ENCODE measurements around the gene ALDH1A3. TPM values are rescaled to one million over a fixed set of nuclear protein-coding genes. Genes with fewer than 3 reads are reported as not detected.

The ALDH1A3 gene
- polyA plus RNA-seq, 1 of the 3 experiments (the other 2 are of a cell fraction): 4.4 TPM

DNA sequence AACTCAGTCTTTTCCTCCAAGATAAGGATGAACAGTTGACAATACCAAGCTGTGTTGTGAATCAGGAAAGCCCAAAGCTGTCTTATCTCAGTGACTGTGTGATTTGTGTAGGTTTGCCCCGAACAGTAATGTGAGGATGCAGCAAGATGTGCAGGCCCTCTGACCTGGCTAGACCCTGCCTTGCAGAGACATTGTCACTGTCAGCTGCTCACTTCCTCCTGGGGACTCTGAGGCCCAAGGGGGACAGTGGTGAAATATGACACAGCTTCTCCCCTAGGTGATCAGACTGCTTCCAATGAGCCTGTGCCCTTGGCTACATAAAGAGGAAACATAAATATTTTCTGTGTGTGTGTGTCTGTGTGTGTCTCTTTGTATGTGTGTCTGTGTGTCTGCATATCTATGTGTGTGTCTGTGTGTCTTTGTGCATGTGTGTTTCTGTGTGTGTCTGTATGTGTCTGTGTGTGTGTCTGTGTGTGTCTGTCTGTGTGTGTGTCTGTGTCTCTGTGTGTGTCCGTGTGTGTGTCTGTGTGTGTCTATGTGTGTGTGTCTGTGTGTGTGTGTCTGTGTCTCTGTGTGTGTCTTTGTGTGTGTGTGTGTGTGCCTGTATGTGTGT lies 61.2 kb downstream of the ALDH1A3 start:
- Histone ChIP-seq H3K4me3 (ENCODE audit: low read depth in 2 of 2, low read length in 1 of 2) (no peak overlapping the region), H3K79me2 (ENCODE audit: insufficient read depth) (no peaks in the 10 kb centered on the region), H3K9me2 (no peaks in the 10 kb centered on the region), H4K20me1 (ENCODE audit: insufficient read depth) (no peaks in the 10 kb centered on the region), H3F3A (replicated peaks; ENCODE audit: insufficient read depth) (no peaks in the 10 kb centered on the region), H2AFZ (ENCODE audit: low read depth) (no peak overlapping the region), H3K4me2 (no peak overlapping the region), H3K27me3 (ENCODE audit: insufficient read depth) (no peaks in the 10 kb centered on the region), H3K27ac (ENCODE audit: low read depth in 2 of 2, low read length in 1 of 2) (no peak overlapping the region), H3K36me3 (replicated peaks in 1 of 2; ENCODE audit: control insufficient read depth in 1 of 2, insufficient read depth in 2 of 2, low read length in 1 of 2) (no peaks in the 10 kb centered on the region), H3K9me3 (no peaks in the 10 kb centered on the region), H3K4me1 (ENCODE audit: control insufficient read depth in 1 of 2, insufficient read depth in 2 of 2, low read depth in 1 of 2, low read length in 1 of 2) (peaks cover 0 to 7% of the 10 kb centered on the region in 2 experiments; a peak in 2 of 4 replicates), H3K9ac (no peak overlapping the region)
- DNase-seq: no peak
- 75% methylated on average over 2 of the region's 2 CpGs for WGBS (ENCODE audit: low lambda C conversion rate)
- TF ChIP-seq, protein P1, sequence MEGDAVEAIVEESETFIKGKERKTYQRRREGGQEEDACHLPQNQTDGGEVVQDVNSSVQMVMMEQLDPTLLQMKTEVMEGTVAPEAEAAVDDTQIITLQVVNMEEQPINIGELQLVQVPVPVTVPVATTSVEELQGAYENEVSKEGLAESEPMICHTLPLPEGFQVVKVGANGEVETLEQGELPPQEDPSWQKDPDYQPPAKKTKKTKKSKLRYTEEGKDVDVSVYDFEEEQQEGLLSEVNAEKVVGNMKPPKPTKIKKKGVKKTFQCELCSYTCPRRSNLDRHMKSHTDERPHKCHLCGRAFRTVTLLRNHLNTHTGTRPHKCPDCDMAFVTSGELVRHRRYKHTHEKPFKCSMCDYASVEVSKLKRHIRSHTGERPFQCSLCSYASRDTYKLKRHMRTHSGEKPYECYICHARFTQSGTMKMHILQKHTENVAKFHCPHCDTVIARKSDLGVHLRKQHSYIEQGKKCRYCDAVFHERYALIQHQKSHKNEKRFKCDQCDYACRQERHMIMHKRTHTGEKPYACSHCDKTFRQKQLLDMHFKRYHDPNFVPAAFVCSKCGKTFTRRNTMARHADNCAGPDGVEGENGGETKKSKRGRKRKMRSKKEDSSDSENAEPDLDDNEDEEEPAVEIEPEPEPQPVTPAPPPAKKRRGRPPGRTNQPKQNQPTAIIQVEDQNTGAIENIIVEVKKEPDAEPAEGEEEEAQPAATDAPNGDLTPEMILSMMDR (IDR thresholded peaks at IDR 0.05): no peak
- TF ChIP-seq FOXJ3 (CRISPR knock-in tag; IDR thresholded peaks at IDR 0.05) (no peak), GABPA (IDR thresholded peaks at IDR 0.05; ENCODE audit: low read depth) (no peak), EZH2phosphoT487 (IDR thresholded peaks at IDR 0.05; ENCODE audit: borderline replicate concordance, low read depth) (no peak), FOSL2 (IDR thresholded peaks at IDR 0.05; ENCODE audit: borderline replicate concordance, low read depth) (no peak), RCOR1 (IDR thresholded peaks at IDR 0.05; ENCODE audit: low read length) (no peak), RFX5 (IDR thresholded peaks at IDR 0.05; ENCODE audit: low read length) (no peak), GATA2 (CRISPR knock-in tag; IDR thresholded peaks at IDR 0.05) (no peak), SMC3 (IDR thresholded peaks at IDR 0.05; ENCODE audit: low read depth, low read length) (no peak), EP300 (IDR thresholded peaks at IDR 0.05; ENCODE audit: borderline replicate concordance in 1 of 2, low read depth in 1 of 2, low read length in 1 of 2) (no peak), CHD2 (IDR thresholded peaks at IDR 0.05; ENCODE audit: low read length, partially characterized antibody) (no peak), POLR2AphosphoS5 (IDR thresholded peaks at IDR 0.05; ENCODE audit: low read depth, low read length) (no peak), MEF2A (IDR thresholded peaks at IDR 0.05; ENCODE audit: borderline replicate concordance, low read depth) (no peak), JUND (IDR thresholded peaks at IDR 0.05) (no peak)
- TF ChIP-seq, protein P2, sequence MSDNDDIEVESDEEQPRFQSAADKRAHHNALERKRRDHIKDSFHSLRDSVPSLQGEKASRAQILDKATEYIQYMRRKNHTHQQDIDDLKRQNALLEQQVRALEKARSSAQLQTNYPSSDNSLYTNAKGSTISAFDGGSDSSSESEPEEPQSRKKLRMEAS (IDR thresholded peaks at IDR 0.05; ENCODE audit: low read depth): no peak
- TF ChIP-seq, protein P3, sequence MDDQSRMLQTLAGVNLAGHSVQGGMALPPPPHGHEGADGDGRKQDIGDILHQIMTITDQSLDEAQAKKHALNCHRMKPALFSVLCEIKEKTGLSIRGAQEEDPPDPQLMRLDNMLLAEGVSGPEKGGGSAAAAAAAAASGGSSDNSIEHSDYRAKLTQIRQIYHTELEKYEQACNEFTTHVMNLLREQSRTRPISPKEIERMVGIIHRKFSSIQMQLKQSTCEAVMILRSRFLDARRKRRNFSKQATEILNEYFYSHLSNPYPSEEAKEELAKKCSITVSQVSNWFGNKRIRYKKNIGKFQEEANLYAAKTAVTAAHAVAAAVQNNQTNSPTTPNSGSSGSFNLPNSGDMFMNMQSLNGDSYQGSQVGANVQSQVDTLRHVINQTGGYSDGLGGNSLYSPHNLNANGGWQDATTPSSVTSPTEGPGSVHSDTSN (IDR thresholded peaks at IDR 0.05): no peak
- TF ChIP-seq, protein P4, sequence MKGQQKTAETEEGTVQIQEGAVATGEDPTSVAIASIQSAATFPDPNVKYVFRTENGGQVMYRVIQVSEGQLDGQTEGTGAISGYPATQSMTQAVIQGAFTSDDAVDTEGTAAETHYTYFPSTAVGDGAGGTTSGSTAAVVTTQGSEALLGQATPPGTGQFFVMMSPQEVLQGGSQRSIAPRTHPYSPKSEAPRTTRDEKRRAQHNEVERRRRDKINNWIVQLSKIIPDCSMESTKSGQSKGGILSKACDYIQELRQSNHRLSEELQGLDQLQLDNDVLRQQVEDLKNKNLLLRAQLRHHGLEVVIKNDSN (IDR thresholded peaks at IDR 0.05; ENCODE audit: borderline replicate concordance, low read depth): no peak
- TF ChIP-seq, protein P5, sequence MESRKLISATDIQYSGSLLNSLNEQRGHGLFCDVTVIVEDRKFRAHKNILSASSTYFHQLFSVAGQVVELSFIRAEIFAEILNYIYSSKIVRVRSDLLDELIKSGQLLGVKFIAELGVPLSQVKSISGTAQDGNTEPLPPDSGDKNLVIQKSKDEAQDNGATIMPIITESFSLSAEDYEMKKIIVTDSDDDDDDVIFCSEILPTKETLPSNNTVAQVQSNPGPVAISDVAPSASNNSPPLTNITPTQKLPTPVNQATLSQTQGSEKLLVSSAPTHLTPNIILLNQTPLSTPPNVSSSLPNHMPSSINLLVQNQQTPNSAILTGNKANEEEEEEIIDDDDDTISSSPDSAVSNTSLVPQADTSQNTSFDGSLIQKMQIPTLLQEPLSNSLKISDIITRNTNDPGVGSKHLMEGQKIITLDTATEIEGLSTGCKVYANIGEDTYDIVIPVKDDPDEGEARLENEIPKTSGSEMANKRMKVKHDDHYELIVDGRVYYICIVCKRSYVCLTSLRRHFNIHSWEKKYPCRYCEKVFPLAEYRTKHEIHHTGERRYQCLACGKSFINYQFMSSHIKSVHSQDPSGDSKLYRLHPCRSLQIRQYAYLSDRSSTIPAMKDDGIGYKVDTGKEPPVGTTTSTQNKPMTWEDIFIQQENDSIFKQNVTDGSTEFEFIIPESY (IDR thresholded peaks at IDR 0.05; ENCODE audit: borderline replicate concordance, low read depth): no peak
- ChIA-PET CTCF (interaction anchor here (2.8 kb wide), 1 partner anchor 23 kb away, joined by 8 read pairs; no protein-coding TSS in a partner anchor), POLR2A (no interaction called here)
